Daoy (cell line): Measurements from ENCODE around the gene PHIP. TPM values are rescaled to one million over a fixed set of nuclear protein-coding genes. Genes with fewer than 3 reads are reported as not detected.
"Not testable (repeated sequence)": the region's sequence is repeated elsewhere in the genome, so short reads cannot be mapped to it uniquely, and the experiment has no call there.

Experiments used
- DNase-seq: peaks from one replicate; pipeline ENCODE4 v3.0.0-alpha.2; 2015; ENCODE audit warnings: low read depth
- total RNA-seq: library from RNA; depleted of rRNA; stranded (reverse); fragments of >200 nt; shearing (Covaris generic); gene quantifications from 2 replicates; pipeline ENCODE4 v1.2.3, GENCODE V29; 2014; rRNA removed

The PHIP gene
- total RNA-seq, 1 experiment from 2014 or later = 25.1 TPM

DNA sequence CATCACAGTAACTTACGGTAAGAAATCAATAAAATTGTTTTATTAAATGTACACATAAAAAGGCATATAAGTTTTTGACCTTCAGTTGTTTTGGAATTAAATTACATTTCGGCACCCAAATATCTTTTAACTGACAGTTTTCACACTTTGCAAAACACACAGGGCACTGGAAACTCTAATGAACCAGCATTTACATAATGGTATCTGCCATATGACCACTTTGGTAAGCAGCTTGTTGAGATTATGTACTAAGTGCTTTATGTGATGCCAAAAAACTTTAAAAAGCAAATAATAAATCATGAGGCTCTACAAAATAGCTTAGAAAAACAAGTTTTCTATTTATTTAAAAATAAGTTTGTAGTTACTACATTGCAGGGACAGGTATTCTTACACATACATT is 142.5 kb downstream of the PHIP start:
- DNase-seq = no peak

GRCh38 chr6:78925317-78925716 is 152.7 kb downstream of the PHIP start:
- no peak for DNase-seq

- DNase-seq = not testable (repeated sequence)
These were observed 156.9 kb downstream of the PHIP start for GRCh38 chr6:78921168-78921567.

DNA sequence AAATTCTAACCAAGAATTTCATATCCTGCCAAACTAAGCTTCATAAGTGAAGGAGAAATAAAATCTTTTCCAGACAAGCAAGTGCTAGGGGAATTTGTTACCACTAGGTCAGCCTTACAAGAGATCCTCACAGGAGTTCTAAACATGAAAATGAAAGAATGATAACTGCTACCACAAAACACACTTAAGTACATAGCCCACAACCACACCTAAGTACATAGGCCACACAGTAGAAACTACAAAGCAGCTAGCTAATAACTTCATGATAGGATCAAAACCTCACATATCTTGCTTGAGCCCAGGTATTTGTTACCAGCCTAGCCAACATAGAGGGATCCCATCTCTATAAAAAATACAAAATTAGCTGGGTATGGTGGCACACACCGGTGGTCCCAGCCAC is 160.3 kb downstream of the PHIP start:
- no peak for DNase-seq

- no peak for DNase-seq
These were observed 161.6 kb downstream of the PHIP start for GRCh38 chr6:78916411-78916810.

- DNase-seq = no peak
These were observed 166.7 kb downstream of the PHIP start for GRCh38 chr6:78911218-78911940.

DNA sequence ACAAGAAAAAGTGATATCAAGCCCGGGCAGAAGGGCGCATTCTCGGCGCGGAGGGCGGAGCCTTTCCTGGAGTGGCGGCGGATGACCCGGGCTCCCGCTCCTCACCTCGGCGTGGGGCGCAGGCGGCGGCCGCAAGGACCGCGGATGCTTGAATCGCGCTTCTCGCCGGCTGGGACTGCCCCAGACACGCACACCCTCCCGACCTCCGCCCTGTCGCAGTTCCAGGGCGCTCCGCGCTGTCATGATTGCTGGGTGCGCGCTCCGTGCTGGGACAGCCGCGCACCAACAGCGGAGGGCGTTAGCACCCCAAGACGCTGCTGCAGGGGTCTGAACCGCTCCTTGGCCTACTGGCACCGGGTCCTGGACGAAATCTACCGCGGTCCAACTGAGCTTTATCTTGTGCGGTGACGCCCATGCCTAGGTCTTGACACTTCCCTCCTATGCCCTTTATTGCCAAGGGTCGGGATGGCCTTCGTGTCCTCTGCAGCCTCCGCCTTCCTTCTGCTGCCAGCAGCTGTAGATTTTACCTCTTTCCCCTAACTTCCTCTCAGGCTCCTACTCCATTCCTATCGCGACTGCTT is 167.4 kb downstream of the PHIP start:
- no peak for DNase-seq

GRCh38 chr6:78910010-78910409 is 168.0 kb downstream of the PHIP start:
- no peak for DNase-seq

GRCh38 chr6:78909391-78909790 is 168.7 kb downstream of the PHIP start:
- DNase-seq = no peak

- no peak for DNase-seq
These were observed 169.4 kb downstream of the PHIP start for GRCh38 chr6:78908621-78909020.

DNA sequence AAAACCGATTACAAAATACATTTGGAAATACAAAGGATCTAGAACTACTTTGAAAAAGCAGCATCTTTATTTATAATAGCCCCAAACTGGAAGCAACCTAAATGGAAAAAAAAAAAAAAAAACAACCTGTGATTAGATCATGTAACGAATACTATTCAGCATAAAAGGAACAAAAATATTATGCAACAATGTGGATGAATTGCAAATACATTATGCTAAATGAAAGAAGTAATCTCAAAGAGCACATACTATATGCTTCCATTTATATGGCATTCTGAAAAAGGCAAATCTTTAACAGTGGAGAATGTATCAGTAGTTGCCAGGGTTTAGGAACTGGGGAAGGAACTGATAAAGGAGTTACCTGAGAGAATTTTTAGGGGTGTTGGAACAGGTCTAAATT is 181.8 kb downstream of the PHIP start:
- no peak for DNase-seq

GRCh38 chr6:78889901-78890300 is 188.2 kb downstream of the PHIP start:
- not testable (repeated sequence) for DNase-seq

Other genes with a start within 250 kb of the PHIP start
- 4.0 and 6.7 TPM in 2 replicates for gene IRAK1BP1, start 210.7 kb downstream of the PHIP start, total RNA-seq
- gene HMGN3, start 156.4 kb upstream of the PHIP start, total RNA-seq = 187 and 270 TPM in 2 replicates